Erythroblast (primary cell): ENCODE data around the gene CLDN18.

ENCODE experiments used
- GATA1 ChIP-seq: IDR thresholded peaks from 2 replicates; pipeline ENCODE4 v1.6.1; 2011; ENCODE audit warnings: low read depth, mild to moderate bottlenecking, control low read depth, low read length, moderate library complexity
- POLR2A ChIP-seq: IDR thresholded peaks from 2 replicates; pipeline ENCODE4 v1.6.1; 2011; ENCODE audit warnings: mild to moderate bottlenecking, low read length

DNA sequence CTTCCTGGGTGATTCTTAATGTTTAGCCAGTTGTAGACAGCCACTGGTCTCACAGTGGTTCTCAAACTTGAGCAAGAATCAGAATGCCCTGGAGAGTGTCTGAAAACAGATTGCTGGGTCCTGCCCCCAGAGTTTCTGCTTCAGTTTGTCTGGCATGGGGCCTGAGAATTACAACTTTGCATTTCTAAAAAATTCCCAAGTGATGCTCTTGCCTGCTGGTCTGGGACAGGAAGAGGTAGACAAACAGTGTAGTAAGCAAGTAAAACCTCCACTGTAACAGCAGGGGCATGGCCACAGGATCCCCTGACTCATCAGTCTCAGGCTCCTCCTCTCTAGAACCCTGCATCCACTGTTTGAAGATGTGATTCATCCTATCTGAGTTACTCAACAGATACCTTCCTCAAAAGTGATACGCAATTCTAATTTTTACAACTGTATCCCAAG is 69.0 kb downstream of the CLDN18 start:
- TF ChIP-seq POLR2A: no peak
- no peak for TF ChIP-seq GATA1
